NCI-H2107 (cell line): ENCODE measurements around the gene ITGB5.
"Not testable (repeated sequence)": the region's sequence is repeated elsewhere in the genome, so short reads cannot be mapped to it uniquely, and the experiment has no call there.

ENCODE experiments used
- DNase-seq: peaks from one replicate; lab custom pipeline; 2025; lab: John Stamatoyannopoulos, UW

ITGB5 gene

DNA sequence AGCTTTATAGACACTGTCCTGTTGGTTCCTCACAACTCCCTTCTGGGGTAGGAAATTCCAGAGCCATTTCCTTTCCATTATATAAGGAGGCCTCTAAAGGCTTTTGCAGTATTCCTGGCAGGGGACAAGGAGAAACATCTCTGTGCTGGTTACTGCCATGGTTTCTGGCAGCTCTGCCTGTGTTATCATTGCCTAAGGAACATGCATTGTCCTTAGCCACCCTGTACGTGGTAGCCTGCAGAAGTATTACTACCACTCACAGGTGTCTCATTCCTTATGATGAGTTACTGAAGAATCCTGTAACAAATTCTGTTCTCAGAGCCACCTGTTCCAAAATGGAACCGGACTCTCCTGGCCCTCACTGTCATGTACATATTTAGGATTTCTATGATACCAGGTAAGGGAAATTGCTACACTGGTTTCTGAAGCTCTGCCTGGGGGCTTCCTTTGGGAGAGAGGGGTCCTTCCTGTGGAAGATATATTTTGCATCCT lies 98.9 kb downstream of the ITGB5 start:
- DNase-seq = no peak

DNA sequence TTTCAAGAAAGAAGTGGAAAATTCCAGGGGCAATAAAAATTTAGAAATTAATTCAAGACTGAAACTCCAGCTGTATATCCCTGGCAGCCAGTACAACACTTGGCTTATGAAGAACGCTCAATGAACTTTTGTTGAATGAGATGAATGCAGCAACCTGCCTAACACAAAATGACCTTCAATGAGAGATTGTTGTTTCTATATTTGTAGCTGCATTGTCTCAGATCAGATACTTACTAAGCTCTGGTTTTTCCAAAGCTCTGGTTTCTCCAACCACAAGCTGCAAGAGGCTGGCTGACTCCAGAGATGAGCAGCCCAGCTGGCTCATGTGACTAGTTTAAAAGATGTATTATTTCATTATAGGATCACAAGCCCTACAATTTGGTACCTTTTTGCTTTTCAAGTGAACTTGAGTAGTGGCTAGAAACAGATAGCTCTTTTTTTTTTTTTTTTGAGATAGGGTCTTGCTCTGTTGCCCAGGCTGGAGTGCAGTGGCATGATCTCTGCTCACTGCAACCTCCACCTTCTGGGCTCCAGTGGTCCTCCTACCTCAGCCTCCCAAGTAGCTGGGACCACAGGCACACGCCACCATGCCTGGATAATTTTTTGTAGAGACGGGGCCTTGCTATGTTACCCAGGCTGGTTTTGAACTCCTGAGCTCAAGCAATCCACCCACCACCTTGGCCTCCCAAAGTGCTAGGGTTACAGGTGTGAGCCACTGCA lies 99.5 kb downstream of the ITGB5 start:
- no peak for DNase-seq

DNA sequence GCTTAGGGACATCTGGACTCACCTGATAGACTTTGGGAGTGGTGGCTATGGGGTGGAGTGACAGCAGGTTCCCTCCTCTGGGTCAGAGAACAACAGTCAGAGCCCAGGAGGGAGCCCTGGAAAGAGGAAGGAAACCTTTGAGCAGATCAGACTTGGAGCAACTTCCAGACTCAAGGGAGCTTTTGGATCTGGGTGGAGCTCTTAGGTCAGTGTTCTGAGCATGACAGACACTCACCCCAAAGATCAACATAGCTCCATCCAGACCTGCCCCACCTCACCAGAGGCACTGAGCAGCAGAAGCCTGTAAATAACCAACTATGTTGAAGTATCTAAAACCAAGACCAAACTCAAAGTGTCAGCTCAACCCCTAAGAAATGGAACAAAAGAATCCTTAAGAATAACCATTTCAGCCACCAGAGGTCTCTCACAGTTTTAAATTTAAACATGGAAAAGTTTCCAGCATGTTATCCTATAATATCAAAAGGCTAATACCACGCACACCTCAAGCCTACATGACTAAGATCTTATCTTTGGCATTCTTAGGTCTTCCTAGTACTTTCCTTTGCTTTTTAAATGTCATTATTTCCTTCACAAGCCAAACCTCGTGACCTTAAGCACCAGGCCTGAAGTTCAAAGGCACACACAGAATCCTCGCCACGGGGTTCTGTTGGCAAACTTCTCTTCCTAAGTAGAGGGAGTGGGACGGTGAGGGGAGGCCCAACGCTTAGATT lies 100.5 kb downstream of the ITGB5 start:
- DNase-seq = no peak

DNA sequence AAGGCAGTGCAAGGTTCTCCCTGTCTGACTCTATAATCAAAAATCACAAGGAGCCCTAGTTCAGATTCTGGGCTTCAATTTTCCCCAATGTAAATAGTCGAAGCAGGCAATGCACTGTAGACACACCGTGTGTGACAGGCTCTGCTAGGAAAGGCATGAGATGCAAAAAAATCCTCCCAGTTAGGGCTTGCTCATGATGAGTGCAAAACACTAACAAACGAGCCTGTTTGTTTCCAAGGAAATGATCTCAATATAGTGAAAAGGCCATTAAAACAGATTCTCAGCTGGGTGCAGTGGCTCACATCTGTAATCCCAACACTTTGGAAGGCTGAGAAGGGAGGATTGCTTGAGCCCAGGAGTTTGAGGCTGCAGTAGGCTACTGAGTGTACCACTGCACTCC lies 101.2 kb downstream of the ITGB5 start:
- no peak for DNase-seq

DNA sequence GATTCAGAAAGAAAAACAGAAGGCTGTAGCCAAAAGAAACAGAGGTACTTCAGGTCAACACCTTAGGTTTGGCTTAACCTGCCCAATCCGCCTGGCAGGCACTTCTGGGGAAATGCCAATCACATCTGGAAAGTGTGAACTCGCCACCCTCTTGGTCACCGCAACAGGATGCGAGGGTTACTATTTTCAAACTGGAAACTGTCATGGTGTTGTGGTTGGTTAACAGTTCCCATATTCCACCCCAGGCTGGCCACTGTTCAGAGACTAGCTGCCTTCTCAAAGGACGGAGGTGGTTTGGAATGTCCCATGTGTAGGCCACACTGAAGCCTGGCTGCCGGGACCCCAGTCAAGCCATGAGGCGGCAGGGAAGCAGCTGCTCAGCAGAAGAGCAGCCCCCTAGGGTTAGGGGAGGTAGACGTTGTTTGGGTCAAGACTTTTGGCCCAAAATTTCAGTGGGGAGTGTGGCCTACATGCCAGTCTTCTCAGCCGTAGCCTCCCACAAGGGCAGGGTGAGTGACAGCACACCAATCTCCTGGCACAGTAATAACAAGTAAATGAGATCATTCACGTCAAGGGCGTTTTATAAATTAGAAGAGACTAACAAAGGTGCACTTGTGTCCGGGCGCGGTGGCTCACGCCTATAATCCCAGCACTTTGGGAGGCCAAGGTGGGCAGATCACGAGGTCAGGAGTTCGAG lies 102.3 kb downstream of the ITGB5 start:
- no peak for DNase-seq

DNA sequence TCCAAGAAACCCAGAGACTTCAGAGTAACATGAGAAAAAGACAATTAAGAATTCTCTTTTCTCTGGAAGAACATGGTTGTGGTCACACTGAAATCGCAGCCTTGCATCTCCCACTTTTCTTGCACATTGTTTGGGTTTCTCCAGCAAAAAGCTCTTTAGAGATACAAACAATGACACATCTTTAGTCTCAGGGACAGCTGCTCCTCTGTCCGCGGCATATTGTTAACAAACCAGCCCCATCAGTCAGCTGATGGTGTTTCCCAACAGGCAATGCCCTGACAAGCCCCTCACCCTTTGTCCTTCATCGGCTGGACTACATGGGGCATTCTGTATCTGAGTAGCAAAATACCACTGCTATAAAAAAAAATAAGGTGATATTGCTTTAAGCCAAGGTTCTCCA lies 103.5 kb downstream of the ITGB5 start:
- no peak for DNase-seq

DNA sequence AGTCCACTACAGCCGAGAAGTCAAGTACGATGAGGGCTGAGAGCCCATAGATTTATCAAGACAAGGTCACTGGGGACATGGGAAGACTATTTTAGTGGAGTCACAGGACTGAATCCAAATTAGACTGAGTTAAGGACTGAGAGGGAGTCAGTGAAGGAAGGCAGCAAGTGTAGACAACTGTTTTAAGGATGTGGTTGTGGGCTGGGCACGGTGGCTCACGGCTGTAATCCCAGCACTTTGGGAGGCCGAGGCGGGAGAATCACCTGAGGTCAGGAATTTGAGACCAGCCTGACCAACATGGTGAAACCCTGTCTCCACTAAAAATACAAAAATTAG lies 104.8 kb downstream of the ITGB5 start:
- not testable (repeated sequence) for DNase-seq

DNA sequence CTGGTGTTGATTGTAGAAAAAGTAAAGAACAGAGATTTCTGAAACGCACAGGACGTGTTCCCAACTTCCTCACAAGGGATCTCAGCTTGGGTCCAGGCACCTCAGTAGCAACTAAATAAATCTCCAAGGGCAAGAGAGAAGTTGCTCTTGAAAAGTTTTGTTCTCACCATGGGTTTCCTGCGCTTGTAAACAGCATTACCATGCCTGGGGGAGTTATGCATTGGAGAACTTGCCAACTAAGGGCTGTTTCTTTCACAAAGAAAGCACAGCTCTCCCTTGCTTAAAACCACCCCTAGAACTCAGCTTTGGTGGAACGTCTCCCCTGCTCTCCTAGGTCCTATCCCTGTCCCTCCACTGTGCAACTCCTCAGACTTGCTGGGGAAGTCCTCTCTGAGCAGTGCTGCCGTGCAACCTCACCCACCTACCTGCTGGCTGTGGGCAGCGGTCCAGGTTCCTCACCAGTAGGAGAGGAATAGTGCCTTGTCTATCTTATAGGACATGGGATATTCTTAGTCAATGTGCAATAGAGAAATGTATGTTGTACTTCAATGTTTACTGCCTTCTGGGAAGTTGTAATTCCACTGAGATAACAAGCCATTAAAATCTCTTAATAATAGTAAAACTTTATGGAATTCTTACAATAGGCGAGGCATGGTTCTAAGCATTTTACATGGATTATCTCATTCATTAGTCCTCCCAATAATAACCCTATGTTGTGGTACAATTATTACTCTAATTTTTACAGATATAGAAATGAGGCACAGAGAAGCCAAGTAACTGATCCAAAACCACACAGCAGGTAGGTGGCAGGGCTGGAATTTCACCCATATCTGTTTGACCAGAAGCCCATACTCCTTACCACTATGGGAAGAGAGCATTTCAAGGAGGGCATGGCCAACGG lies 105.4 kb downstream of the ITGB5 start:
- no peak for DNase-seq

DNA sequence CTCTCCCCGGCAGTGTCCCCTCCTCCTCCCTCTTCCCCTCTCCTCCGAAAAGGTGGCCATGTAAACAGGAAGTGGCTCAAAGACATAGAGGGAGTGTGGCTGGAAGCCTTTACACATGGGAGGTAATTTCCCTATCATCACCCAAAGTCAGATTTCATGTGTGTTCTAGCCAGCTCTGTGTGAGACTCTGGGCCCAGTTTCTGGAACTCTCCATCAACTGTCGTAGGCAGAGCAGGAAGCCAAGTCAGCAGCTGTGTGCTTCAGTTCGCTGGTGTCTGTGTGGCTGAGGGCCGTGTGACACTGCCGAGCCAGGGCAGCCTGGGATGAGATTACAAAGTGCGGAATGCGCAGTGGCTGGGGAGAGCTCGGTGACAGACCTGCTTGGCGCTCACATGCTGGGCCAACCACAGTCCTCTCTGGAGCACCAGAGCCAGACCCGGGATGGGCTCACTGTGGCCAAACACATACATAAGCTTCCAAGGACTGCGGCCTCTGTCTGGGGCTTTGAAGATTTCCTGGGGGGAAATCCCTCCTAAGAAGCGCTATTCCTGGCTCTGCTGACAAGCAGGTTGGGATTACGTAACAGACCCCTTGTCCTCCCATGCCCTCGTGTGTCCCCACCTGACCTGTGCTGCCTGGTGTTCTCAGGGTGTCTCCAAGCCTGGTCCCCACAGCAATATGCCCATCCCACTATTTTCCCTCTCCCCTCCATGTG lies 106.2 kb downstream of the ITGB5 start:
- no peak for DNase-seq

DNA sequence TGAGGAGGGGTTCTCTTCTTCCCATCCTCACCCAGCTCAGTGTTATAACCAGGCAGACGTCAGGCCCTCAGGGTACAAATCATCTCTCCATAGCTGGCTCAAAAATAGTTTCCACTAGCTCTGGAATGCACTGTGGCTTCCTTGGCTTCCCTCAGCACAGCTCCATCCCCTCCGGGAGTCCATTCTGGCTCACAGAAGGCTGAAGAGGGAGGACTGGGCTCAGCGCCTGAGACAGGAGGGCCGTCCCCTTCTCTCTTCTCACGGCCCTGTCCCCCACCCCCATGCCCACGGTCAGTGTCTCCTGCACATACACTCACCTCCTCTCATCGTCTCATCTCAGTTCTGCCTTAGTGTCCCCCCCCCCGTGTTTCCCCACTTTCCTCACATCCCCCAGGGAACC lies 106.8 kb downstream of the ITGB5 start:
- DNase-seq = no peak

DNA sequence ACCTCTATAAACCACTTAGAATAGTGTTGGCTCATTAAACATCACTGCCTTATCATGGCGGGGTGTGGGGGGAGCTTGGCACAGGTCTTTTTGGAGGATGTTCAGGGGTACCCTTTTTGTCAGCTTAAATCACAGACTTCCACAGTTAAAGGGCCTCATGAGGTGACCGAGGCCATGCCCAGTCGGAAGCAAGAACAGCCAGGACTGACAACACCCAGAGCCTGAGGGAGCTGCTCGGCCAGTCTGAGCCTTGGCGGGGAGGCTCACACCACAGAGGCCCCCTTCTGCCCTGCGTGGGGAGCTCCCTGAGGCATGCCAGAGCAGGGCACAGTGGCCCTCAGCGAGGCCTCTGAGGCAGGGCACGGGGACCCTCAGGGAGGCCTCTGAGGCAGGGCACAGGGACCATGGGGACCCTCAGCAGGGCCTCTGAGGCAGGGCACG lies 107.4 kb downstream of the ITGB5 start:
- DNase-seq = no peak

DNA sequence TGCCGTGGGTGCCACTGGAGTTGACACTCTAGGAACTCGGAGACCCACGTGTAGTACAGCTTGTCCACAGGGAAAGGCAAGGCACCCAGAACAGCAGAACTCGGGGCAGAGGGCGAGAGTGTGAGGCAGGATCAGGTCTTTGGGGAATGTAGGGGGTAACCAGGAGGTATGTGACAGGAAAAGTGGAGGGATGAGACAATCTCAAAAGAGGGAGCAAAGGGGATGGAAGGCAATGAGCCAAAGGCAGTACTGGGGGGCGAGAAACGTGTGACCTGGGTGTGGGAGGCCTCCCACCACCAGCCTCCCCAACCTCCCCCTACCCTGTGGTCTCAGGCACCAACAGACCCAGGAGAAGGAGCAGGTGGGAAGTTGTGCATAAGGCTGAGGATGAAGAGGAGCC lies 108.0 kb downstream of the ITGB5 start:
- DNase-seq = no peak

DNA sequence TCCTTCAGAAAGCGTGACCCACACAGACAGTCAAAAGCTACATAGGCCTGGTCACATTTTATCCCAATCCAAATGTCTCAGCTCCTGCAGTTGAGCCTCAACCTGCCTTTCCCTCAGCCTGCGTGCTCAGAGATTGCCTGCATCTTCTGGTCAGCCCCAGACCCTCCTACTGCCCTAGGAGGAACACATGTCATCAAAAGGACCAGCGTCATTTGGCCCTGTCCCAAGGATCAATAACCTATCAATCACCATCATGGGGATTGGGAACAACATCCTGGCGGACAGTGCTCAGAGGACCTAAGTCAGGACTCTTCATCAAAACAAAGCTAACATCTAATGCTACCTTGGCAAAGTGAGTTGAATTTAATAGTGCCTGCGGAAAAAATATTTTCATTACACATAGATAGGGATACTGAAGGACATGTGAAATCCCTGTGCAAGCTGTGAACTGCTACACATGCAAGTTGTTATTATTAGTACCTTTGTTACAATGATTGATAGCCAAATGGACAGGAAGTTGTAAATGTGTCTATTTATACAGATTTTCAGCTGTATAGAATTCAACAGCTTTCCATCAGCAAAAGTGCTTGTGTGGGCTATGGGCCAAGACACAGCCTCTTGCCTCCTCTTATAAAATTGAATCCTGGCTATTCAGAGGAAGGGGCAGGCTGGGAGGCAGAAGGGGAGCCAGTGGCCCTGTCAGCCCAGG lies 109.2 kb downstream of the ITGB5 start:
- DNase-seq = no peak

DNA sequence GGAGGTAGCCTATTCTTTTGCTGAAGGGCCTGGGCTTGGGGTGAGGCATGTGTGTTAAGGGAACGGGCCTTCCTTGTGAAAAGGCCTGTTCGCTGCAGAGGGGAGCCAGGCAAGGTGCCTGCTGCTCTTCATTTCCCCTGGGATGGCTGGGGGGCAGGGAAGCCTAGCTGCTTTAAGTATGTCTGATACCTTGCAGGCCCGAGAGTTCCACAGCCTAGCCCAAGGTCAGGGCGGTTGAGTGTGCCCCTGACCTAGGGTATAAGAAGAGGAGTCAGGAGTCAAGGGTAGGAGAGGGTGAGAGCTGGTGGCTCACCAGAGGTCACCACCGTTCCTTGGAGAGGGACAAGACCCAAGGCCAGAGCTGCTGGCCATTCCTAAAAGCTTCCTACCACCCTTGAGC lies 110.3 kb downstream of the ITGB5 start:
- DNase-seq = no peak

DNA sequence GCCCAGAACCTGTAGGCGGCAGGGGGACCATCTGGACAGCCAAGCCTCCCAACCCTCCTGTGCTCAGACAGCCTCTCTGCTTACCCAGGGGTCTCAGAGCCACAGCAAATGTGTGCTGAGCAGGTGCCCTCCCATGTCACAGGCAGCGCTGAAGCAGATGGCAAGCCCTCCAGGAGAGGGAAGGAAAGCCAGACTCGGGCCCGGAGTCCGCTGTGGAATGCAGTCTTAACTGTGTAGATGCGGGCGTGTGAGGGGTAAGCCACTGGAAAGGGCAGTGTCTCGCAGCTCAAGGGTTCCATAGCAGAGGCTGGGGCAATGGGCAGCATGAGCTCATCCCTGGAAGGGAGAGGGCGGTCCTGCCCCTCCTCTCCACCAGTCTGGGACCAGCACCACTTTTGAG lies 111.3 kb downstream of the ITGB5 start:
- no peak for DNase-seq

DNA sequence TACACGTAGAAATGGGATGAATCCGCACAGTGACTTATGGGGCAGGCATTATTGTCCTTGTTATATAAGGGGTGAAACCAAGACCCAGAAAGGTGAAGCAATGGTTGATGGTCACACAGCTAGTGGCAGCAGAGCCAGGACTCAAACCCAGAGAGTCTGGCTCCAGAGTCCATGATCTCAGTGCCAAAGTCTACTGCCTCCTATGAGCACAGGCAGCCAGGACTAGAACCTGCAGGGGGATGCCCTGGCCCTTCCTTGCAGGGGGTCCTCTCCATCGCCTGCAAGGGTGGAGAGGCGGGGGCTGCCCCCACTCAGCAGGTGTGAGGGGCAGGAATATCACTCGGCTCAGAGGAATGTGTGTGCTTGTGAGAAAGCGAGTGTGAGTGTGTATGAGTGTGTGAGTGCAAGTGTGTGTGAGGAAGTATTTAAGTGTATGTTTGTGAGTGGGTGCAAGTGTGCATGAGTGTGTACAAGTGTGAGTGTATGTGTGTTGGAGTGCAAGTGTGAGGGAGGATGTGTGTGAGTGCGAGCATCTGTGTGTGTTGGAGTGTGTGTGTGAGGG lies 112.2 kb downstream of the ITGB5 start:
- DNase-seq = no peak

DNA sequence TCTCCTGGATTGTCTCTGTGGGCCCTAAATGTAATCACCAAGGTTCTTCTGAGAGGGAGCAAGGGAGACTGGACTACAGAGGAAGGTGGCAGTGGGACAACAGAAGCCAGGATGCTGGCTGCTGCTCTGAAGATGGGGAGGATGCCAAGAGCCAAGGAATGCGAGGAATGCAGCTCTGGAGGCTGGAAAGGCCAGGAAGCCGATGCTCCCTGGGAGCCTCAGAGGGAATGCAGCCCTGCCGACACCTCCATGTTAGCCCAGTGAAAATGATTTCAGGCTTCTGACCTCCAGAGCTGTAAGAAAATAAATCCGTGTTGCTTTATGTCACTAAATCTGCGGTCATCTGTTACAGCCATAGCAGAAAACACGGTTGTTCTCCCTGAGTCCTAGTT lies 112.8 kb downstream of the ITGB5 start:
- no peak for DNase-seq

DNA sequence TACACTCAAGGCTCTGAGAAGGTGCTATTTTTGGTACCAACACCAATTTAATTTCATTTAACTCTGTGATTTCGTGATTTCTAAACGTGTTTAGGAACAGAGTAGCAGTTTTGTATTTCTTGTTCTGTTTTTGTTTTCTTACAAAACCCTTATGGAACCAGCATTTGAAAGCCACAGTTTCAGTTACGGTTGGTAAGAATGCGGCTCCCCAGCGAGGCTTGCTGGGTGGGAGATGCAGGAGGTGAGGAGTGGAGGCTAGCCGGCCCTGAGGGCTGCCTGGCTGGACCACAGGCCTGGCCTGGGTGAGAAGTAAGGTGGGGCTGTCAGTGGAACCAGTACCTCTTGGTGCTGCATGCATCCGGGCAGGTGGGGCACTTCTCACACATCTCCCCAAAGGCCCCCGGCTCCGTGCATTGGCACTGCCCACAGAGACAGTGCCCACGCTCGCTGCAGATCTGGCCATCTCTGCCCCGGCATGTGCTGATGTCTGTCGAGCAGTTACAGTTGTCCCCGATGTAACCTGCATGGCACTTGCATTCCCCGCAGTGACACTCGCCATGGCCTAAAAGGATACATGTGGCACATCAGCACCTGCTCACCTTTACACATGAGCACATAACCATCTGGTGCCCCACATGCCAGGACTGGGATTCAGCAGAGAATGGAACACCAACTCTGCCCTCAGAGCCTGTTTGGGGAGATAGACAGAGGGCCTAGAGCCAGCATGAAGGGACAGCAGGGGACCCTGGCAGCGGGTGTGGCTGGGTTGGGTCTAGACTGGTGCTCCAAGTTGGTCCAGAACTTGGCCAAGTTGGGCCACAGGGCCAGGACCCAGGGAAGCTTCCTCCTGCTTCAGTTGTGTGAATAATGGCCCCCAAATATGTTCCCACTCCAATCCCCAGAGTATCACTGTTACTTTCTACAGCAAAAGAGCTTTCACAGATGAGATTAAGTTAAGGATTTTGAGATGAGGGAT lies 113.5 kb downstream of the ITGB5 start:
- no peak for DNase-seq
